GM23338 (cell line): ENCODE data around the gene SIN3B.

Experiments used
- POLR2AphosphoS5 ChIP-seq: IDR thresholded peaks from 2 replicates; pipeline ENCODE4 v1.6.1; 2016; ENCODE audit warnings: antibody characterized with exemption, low read depth
- TF ChIP-seq, protein P1 (sequence below), 2 experiments: fragments of 200-600 bp in 1 of 2; sonication (generic) in 1 of 2; conservative IDR thresholded peaks; 2 replicates each; pipeline versions ENCODE4 v1.5.1 to v1.6.1; 2016 to 2017; ENCODE audit warnings: antibody characterized with exemption in 2 of 2, low read depth in 2 of 2, mild to moderate bottlenecking in 2 of 2, moderate library complexity in 1 of 2

DNA sequence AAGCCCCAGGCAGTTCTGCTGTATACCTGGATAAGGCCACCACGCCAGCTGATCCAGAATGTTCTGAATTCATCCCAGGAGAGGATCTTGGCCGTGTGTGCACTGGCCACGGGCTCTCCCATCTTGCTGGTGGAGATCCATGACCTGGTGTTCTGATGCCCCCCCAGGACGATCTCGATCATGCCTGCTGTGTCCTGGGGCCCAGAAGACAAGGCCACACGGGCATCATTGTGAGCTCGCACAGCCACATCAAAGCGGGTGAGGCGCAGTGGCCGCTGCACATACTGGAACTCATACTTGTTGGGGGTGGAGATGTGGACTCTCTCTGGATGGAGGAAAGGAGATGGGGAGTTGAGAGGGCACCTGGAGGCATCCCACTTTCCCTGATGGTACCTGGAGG is 99.7 kb downstream of the SIN3B start:
- TF ChIP-seq, protein P1, sequence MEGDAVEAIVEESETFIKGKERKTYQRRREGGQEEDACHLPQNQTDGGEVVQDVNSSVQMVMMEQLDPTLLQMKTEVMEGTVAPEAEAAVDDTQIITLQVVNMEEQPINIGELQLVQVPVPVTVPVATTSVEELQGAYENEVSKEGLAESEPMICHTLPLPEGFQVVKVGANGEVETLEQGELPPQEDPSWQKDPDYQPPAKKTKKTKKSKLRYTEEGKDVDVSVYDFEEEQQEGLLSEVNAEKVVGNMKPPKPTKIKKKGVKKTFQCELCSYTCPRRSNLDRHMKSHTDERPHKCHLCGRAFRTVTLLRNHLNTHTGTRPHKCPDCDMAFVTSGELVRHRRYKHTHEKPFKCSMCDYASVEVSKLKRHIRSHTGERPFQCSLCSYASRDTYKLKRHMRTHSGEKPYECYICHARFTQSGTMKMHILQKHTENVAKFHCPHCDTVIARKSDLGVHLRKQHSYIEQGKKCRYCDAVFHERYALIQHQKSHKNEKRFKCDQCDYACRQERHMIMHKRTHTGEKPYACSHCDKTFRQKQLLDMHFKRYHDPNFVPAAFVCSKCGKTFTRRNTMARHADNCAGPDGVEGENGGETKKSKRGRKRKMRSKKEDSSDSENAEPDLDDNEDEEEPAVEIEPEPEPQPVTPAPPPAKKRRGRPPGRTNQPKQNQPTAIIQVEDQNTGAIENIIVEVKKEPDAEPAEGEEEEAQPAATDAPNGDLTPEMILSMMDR (conservative IDR thresholded peaks at IDR 0.05; ENCODE audit: low read depth in 2 of 2) = no peak
- TF ChIP-seq POLR2AphosphoS5 = no peak
